ENCODE data around the gene USP10.

GRCh38 chr16:84768808-84769197 is 69.0 kb downstream of the USP10 start:
- TF ChIP-seq CTCF (IDR thresholded peaks at IDR 0.05): no peak
- TF ChIP-seq EZH2 (IDR thresholded peaks at IDR 0.05; ENCODE audit: borderline replicate concordance, insufficient read depth, low read depth, low read length, poor library complexity, severe bottlenecking): no peak

All from B cell (primary cell).